Fibroblast of skin of left quadriceps (primary cell): ENCODE data around the gene UBTD2.
"Not testable (repeated sequence)": the region's sequence is repeated elsewhere in the genome, so short reads cannot be mapped to it uniquely, and the experiment has no call there.

ENCODE experiments used
- DNase-seq, 2 experiments: peaks; one replicate each; pipeline ENCODE4 v3.0.0-alpha.2; 2013; ENCODE audit warnings: low read depth in 2 of 2

The UBTD2 gene

DNA sequence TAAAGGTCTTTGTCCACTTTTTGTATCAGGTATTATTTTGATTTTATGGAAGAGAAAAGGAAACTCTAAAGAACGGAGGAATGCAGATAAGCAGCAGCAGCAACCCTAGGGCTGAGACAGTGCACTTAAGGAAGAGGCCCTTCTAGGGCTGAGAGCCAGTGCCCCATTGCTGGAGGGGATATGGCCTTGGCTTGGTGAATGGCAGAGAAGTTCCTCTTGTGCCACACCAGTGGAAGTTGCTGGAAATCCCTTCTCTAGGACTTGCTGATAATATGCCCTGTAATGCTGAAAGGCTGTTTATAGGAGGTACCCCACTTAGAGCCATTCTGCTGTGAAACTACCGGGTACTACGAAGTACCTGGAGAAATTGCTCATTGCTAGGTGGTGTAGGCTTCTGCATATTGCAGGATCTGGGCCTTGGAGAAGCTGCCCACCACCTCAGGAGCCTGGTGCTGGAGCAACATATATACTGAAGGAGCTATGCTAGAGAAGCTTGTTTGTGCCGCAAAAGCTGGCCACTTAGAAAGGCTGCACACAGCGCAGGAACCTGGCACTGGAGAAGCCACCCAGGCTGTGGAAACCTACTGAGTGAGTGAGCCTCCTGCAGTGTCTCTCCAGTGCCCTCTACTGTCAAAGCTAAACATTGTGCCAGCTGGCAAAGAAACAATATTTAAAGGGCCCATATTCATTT lies 9.6 kb upstream of the UBTD2 start:
- DNase-seq = peak in 1 of 2 experiments; percentile 37

GRCh38 chr5:172291837-172292236 lies 8.3 kb upstream of the UBTD2 start:
- not testable (repeated sequence) for DNase-seq

DNA sequence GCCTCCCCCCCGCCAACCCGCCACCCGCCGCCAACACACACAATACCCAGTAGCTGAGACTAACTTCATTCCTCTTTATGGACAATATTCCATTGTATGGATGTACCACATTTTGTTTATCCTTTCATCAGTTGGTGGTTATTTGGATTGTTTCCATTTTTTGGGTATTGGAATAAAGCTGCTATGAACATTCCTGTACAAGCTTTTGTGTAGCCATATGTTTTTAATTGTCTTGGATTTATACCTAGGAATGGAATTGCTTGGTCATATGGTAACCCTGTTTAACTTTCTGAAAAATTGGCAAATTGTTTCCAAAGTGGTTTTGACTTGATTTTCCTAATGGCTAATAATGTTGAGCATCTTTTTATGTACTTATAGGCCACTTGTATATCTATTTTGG lies 4.9 kb upstream of the UBTD2 start:
- peak in 1 of 2 experiments; percentile 51 for DNase-seq

- DNase-seq = not testable (repeated sequence)
Observed at GRCh38 chr5:172287140-172287539, 3.6 kb upstream of the UBTD2 start.

- DNase-seq = no peak
Observed at GRCh38 chr5:172285226-172286143, 1.9 kb upstream of the UBTD2 start.

DNA sequence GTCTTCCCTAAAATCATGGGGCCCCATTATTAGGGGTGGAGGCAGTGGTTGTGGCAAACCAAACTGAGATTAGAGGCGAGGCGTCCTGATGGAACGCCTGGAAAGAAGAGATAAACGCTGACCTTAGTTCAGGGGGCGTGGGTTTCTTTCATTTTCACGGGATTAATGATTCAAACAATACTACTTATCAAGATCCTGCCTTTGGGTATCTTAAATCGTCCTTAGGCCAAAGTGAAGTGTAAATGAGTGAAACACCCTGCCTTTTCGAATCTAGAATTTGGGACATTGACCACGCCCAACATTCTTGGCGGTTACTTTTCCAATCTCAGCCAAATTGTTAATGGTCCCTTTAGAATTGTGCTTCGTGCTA lies 1.0 kb upstream of the UBTD2 start:
- DNase-seq = peak in 1 of 2 experiments; percentile 25

DNA sequence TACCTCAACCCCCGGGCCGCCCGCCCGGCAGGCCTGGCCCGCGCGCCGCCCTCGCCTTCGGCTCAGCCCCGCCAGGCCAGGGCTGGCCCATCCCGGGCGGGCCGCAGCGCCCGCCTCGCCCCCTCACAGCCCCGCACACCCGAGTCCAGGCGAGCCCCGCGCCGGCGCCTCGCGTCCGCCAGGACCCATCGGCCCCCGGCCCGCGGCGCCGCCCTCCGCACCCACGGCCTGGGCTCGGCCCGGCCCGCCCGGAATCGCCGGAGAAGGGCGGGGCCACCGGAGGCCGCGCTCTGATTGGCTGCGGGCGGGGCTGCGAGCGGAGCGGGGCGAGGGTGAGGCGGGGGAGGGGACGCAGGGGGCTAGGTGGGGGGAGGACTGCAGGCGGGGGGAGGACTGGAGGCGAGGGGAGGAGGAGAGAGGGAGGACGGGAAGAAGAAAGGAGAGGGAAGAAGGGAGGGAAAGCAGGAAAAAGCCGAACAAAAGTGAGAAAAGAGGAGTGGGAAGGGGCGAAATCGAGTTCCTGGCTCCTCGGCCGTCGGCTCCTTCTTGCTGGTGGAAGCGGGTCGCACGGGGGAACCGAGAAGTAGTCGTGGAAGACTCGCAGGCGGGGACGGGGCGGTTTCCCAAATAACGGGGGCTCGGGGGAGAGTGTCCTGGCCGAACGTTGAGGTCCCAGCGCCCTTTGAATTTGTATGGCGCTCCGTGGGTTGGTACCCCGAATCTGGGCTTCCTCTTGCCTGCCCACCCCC lies 472 bp upstream of the UBTD2 start:
- peak; percentile 75 for DNase-seq

GRCh38 chr5:172282272-172283019 lies 1.1 kb downstream of the UBTD2 start:
- DNase-seq = no peak

DNA sequence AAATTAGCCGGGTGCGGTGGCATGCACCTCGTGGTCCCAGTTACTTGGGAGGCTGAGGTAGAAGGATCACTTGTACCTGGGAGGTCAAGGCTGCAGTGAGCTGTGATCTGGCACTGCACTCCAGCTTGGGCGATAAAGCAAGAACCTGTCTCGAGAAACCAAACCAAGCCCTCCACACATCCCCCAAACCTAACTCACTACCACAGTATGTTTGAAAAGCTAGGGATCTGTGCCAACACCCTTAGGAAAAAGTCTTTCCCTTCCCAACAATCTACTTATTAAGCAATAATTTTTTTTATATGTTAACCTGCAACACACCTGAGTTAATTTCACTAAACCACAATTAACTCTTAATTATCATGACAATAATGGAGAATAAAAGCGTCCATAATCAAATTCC lies 2.2 kb downstream of the UBTD2 start:
- DNase-seq = no peak

DNA sequence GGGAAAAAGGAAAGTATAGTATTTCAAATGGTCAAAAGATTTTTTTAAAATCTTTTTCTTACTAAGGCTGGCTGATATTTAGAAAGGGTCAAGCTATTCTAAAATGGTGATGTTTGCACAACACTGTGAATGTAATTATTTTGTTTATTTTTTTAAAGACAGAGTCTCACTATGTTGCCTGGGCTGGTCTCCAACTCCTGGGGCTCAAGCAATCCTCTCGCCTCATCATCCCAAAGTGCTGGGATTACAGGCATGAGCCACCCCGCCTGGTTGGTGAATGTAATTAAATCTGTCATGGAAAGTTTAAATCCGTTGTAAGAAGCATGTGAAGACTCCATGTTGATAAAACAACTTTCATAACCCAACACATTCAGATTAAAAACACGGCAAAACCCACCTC lies 2.6 kb downstream of the UBTD2 start:
- DNase-seq = no peak

GRCh38 chr5:172280317-172280716 lies 3.2 kb downstream of the UBTD2 start:
- no peak for DNase-seq

DNA sequence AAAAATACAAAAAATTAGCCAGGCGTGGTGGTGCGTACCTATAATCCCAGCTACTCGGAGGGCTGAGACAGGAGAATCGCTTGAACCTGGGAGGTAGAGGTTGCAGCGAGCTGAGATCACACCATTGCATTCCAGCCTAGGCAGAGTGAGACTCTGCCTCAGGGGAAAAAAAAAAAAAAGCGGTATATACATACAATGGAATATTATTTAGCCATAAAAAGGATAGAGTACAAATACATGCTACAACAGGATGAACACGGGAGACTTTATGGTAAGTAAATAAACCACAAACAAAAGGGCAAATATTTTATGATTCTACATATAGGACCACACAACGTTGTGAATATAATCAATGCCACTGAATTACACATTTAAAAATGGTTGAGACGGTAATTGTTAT lies 5.2 kb downstream of the UBTD2 start:
- DNase-seq = no peak

DNA sequence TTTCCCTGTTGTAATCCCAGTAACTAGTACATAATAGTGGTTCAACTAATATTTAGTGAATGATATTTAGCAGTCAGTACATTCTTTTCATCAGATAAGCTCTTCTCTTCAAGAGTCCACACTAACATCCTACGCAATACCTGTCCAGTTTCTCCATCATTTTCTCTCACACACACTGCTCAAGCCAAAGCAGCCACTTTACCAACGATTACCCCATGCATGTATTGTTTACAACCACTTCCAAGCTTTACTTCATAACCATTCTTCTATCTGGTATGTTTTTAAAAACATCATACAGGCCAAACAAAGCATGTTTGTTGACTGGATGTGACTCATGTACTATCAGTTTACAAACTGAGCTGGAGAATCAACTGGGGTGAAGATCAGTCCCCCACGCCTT lies 7.3 kb downstream of the UBTD2 start:
- DNase-seq = no peak

- no peak for DNase-seq
Observed at GRCh38 chr5:172274951-172275753, 8.4 kb downstream of the UBTD2 start.

GRCh38 chr5:172267943-172268342 lies 15.6 kb downstream of the UBTD2 start:
- no peak for DNase-seq

- no peak for DNase-seq
Observed at GRCh38 chr5:172266676-172267092, 16.9 kb downstream of the UBTD2 start.

DNA sequence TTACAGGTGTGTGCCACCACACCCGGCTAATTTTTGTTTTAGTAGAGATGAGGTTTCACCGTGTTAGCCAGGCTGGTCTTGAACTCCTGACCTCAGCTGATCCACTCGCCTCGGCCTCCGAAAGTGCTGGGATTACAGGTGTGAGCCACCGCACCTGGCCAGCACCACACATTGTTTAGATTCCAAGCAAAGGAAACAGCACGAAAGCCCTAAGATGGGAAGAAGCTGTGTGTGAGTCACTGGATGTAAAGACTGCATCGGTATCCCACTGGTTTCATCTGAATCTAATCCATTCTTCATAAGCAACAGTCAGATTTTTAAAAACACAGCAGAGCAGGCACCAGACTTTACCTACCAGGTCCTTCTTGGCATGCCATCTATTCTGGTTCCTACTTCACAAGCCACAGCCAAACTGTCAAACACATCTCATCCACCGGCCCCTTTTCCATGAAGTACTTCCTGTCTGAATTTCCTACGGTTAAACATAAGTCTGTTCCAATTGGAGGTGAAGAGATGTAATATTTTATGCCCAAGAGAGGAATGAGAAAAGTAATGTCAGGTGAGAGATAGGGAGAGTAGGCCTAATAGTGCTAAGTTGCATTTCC lies 17.4 kb downstream of the UBTD2 start:
- no peak for DNase-seq

GRCh38 chr5:172264815-172265395 lies 18.7 kb downstream of the UBTD2 start:
- no peak for DNase-seq

- DNase-seq = no peak
Observed at GRCh38 chr5:172255444-172255843, 28.1 kb downstream of the UBTD2 start.

DNA sequence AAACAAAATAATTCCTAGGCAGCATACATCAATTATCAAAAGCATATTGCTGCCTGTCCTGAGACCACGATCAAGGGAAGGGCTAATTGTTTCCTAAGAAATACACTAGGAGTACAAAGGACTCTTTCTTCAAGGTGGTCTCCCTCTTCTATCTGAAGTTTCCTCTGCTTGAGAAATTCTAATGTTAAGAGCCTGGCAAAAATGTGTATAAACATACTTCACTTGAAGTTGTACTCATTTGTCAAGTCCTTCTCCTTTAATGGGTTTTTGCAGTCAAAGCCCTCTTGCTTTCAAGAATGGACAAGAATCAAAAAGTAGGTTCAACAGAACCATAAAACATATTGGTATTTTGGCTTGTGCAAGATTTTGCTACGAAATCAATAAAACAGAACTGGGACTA lies 31.1 kb downstream of the UBTD2 start:
- no peak for DNase-seq
